A549 treated with dexamethasone at 1 μM for 4 hours (cell line): ENCODE results near the gene BEX2. TPM values are rescaled to one million over a fixed set of nuclear protein-coding genes. Genes with fewer than 3 reads are reported as not detected.

ENCODE experiments used
- total RNA-seq: library from RNA; stranded (reverse); fragments of 200-300 nt; extraction: Qiagen RNA extraction; gene quantifications from 5 replicates; pipeline ENCODE4 v1.2.3, GENCODE V29; 2022

Gene BEX2
- total RNA-seq, result 7.1 to 11.6 TPM (median 9.4 TPM) in 5 replicates

DNA sequence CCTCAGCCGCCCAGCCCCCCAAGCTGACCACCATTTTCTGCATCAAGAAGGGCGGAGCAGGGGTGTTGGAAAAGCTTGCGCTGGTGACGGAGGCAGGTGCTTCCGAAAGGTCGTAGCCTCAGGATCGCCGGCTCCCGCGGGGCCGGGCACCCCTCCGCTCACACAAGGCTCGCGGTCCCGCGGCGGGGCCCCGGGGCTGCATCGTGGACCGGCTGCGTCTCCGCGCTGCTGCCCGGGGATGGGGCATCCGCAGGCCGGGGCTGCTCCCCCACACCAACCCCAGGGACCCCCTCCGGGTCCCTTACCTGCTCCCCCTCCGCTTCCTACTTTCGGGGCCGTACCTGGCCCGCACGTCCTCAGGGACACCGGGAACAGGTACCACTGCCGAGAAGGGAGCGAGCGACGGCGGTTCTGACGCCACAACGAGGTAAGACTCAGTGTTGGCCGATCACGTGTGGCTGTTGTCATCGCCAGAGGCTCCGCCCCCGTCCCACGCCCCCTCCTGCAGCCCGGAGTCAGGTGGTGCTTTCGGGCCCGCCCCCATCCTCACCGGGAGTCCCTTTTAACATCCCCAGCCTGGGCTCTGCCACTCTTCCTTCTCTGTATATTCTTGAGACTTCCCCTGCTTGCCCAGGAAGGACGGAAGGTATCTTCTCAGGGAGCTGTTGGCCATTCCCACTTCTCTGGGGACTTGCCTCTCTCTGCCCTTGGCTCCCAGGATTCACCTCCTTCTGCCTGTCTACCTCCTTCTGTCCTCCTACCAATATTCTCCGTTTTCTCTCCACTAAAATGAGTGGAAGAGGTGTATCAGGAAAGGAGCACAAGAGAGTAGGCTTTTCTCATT, at the start of gene BEX2:
Gene BEX2, minus strand, starts transcription at position 436 of the 844 bp plus-strand sequence. CDS start 1,014 bp downstream, outside the sequence.

DNA sequence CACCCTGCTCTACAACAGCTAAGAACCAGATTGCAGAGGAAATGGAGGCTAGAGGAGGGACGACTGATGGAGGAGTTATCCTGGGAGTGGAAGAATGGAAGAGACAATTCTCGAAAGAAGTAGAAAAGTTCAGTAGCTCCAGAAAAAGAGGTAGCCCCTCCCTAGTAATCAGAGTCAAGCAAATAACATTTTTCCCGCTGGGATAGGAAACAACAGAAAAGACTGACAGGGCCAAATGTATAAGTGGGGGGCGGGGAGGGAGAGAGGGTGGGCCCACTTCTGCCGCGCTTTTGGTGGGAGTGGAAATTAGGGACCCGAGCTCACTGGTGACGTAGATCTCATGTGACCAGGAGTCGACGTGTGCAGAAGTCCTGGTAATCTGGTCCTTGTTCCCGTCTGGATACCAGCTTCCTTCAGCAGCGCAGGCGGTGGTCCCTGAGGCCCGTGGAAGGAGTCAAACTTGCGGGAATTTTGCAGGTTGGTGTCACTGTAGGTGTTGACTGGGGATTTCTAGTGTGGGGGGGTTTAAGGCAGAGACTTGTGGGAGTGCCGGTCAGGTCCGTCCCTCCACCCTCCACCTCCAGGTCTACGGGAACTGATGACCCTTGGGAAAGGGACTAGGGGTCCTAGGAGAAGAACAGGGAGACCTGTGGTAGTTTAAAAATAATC, 45.5 kb upstream of the BEX2 start, which contains the start of gene TCEAL9:
Gene TCEAL9, plus strand, starts transcription at position 377 of the 669 bp plus-strand sequence. CDS start 1,179 bp downstream, outside the sequence.

DNA sequence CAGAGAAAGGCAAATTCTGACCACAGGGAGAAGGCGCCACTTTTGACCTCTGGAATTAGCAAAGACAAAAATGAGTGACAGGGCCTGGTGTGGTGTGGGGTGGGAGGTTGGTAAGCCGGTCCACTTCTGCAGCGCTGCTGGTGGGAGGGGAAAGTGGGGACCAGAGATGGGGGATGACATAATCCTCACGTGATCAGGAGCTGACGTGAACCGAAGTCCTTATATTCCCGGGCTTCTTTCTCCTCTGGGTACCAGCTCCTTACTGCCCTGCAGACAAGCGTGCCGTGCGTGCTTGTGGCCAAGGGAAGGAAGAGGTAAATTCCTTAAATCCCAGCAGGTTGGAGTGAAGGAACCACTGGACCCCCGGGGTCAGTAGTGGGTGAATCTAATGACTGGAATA, 19.2 kb upstream of the BEX2 start, which contains the start of gene TCEAL7:
Gene TCEAL7, plus strand, starts transcription at position 249 of the 400 bp plus-strand sequence. CDS start 1,165 bp downstream, outside the sequence.

DNA sequence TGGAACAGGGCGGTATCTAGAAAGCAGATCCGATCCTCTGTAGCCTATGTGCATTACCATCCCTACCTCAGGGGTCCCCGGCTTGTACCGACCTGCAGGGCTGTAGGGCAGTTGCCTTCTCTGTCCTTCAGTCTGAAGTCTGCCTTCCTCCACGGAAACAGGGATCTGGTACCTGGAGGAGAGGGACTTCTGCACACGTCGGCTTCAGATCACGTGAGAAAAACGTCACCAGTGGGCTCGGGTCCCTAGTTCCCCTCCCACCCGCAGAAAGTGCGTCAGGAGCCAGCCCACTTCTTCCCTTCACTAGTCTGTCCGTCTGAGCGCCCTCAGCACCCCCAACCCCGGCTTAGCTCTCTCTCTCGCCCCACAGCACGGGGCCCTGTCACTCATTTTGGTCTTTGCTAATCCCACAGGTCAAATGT, 34.2 kb downstream of the BEX2 start, which contains the start of gene TCEAL5:
Gene TCEAL5, minus strand, starts transcription at position 170 of the 422 bp plus-strand sequence. CDS start 2,187 bp downstream, outside the sequence.

Other genes starting within 250 kb of the BEX2 start
- not detected in 5 replicates for gene BEX1, start 246.8 kb downstream of the BEX2 start, total RNA-seq
- gene NXF3, start 217.8 kb downstream of the BEX2 start, total RNA-seq, result 0.05 to 0.14 TPM in 2 of 5 replicates, not detected in the others
- gene BEX4, start 95.9 kb downstream of the BEX2 start, total RNA-seq, result 1.7 to 2.9 TPM (median 2.2 TPM) in 5 replicates
- gene TCEAL8, start 55.8 kb downstream of the BEX2 start, total RNA-seq, result 26.3 to 47.2 TPM (median 27.6 TPM) in 5 replicates
- gene TCEAL5, start 34.2 kb downstream of the BEX2 start, total RNA-seq, result not detected in 5 replicates
- gene TCEAL7, start 19.2 kb upstream of the BEX2 start, total RNA-seq, result not detected in 5 replicates
- gene TCEAL9, start 45.5 kb upstream of the BEX2 start, total RNA-seq, result 87.4 to 163 TPM (median 89.3 TPM) in 5 replicates
- 238 to 272 TPM (median 241 TPM) in 5 replicates for gene BEX3, start 65.5 kb upstream of the BEX2 start, total RNA-seq
- 0.05 to 0.13 TPM (median 0.09 TPM) in 4 of 5 replicates, not detected in the other for gene RAB40A, start 208.5 kb upstream of the BEX2 start, total RNA-seq